ENCODE measurements around the gene MRGPRX1.
"Not testable (repeated sequence)": the region's sequence is repeated elsewhere in the genome, so short reads cannot be mapped to it uniquely, and the experiment has no call there.

The MRGPRX1 gene

GRCh38 chr11:18891712-18892111 lies 47.5 kb downstream of the MRGPRX1 start:
- not testable (repeated sequence) for H3K9me3 ChIP-seq (ENCODE audit: control insufficient read depth, low read length); H3K79me2 ChIP-seq; H3K4me1 ChIP-seq; H3K36me3 ChIP-seq (ENCODE audit: control insufficient read depth, insufficient read depth, low read length); H3K4me2 ChIP-seq (ENCODE audit: low read length); H2AFZ ChIP-seq; H3K4me3 ChIP-seq (ENCODE audit: low read depth, low read length); H3K27me3 ChIP-seq (ENCODE audit: control insufficient read depth, insufficient read depth, low read length); H3K27ac ChIP-seq; H3K9ac ChIP-seq

DNA sequence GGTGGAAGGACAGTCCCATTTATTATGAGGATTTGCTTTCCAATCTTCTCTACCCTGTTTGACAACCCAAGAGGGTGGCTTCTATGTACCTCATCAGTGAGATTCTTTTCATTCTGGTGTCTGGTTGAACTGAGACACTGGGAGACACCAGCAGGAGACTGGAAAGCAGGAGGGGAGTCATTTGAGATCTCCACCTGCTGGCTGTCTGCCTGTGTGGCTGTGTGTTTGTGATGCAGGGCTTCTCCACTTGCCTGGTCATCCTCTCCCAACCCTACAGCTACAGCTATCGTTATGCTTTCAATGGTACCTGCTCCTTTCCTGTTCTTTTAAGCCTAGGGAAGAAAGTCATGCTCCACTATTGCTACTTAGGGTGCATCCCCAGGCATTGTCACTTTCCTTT lies 48.6 kb downstream of the MRGPRX1 start:
- Histone ChIP-seq H3K9me3 (ENCODE audit: control insufficient read depth, low read length) (no peaks in the 10 kb centered on the region), H3K79me2 (no peaks in the 10 kb centered on the region), H3K4me1 (no peaks in the 10 kb centered on the region), H3K4me2 (ENCODE audit: low read length) (no peak overlapping the region), H3K4me3 (ENCODE audit: low read depth, low read length) (no peak overlapping the region), H3K27ac (no peak overlapping the region), H3K27me3 (ENCODE audit: control insufficient read depth, insufficient read depth, low read length) (no peaks in the 10 kb centered on the region), H3K36me3 (ENCODE audit: control insufficient read depth, insufficient read depth, low read length) (no peaks in the 10 kb centered on the region), H2AFZ (no peak overlapping the region), H3K9ac (no peak overlapping the region)
- no peak for TF ChIP-seq CTCF (IDR thresholded peaks at IDR 0.05)
